ENCODE results near the gene IFNGR1. TPM values are rescaled to one million over a fixed set of nuclear protein-coding genes. Genes with fewer than 3 reads are reported as not detected.

IFNGR1 gene
- total RNA-seq, 1 donor from 2014 or later, result 103 TPM

DNA sequence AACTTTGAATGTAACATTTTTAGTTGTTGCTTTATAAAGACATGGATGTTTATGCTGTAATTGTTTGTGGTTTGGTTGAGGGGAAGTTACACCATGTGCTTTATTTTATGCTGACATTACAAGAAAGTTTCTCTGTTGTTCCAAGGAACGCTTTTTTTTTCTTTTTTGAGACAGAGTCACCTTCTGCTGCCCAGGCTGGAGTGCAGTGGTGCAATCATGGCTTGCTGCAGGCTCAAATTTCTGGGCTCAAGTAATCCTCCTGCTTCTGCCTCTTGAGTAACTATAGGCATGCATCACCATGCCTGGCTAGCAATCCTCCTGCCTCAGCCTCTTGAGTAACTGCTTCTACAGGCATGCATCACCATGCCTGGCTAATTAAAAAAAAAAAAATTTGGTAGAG, 21.0 kb upstream of the IFNGR1 start:
- peak; percentile 81 for DNase-seq (ENCODE audit: missing footprints)
- peak; percentile 81 for ATAC-seq
- intact Hi-C loops (cut with DNase I), result no loop called here

GRCh38 chr6:137237413-137238170, 18.4 kb upstream of the IFNGR1 start:
- intact Hi-C loops (cut with DNase I), result no loop called here
- ATAC-seq, result no peak
- no peak for DNase-seq (ENCODE audit: missing footprints)

- intact Hi-C loops (cut with DNase I), result no loop called here
- DNase-seq (ENCODE audit: missing footprints), result no peak
- ATAC-seq, result no peak
These were observed 17.6 kb upstream of the IFNGR1 start for GRCh38 chr6:137236581-137237355.

DNA sequence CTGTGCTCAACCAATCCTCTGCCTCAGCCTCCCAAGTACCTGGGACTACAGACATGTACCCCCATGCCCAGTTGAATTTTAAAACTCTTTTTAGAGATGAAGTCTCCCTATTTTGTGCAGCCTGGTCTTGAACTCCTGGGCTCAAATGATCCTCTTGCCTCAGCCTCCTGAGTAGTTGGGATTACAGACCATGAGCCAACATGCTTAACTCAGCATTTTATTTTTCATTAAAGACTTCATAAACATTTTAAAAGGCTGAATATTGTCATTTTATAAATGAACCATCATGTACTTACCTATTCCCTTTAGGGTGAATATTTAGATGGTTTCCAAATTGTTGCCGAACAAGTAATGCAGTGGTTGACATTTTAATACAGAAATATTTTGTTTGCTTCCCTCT, 16.5 kb upstream of the IFNGR1 start:
- ATAC-seq (no peak), DNase-seq (ENCODE audit: missing footprints) (no peak)
- intact Hi-C loops (cut with DNase I), result no loop called here

DNA sequence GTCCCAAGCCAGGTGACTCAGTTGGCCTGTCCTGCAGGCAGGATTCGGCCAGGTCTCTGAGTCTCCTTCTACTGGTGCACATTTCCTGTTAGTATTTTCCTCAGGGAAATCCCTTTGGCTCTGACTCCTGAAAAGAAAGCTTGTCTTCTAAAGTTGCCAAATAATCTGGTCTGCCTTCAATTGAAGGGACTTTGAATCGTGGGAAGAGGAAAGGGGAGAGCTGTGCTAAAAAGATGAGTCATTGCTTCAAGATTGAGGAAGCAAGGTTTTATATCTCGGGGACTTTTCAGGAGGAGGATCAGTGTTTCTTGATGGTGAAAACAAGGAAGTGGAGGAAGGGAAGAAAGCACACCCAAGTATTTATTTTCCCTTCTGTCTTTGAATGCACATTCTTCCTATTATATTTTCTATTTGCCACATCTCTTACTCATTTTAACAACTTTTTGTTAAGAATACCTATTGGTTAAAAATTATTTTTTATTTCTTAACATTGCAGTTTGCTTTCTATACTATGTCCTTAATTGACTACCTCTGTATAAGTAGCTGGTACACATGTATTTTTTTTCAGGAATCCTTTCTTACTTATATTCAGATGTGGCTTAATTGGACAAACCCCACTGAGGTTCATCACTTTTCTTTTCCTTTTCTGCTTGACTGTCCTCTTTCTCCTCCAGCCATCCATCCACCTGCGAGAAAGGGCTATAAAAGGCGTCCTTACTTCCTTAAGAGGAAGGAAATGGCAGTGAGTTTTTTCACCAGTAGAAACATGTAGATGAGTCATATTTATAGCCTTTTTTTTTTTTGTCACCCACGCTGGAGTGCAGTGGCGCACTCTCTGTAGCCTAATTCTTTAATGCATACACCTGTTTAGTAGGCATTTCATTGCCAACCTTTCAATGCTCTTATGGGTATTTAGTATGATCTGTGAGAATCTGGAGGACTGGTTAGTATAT, 15.0 kb upstream of the IFNGR1 start:
- no peak for DNase-seq (ENCODE audit: missing footprints)
- peak; percentile 74 for ATAC-seq
- intact Hi-C loops (cut with DNase I), result no loop called here

DNA sequence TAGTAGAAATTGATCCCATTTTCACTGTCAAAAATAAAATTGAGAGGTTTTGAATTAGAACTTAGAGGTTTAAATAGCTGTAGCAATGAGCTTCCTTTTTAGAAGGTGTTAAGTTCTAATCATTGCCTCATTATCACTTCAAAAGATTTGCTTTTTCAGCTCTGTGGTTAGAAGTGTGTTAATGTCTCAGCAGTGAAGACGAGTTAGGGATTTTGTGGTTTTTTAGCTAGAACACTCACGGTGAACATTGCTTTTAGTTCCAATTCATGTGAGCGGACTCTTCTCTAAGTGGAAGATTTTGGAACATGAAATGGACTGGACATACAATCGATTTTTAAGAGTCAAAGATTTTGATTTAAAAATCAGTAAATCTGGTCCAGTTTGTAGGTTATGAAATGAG, 12.7 kb upstream of the IFNGR1 start:
- ATAC-seq, result no peak
- intact Hi-C loops (cut with DNase I), result no loop called here
- DNase-seq (ENCODE audit: missing footprints), result no peak

DNA sequence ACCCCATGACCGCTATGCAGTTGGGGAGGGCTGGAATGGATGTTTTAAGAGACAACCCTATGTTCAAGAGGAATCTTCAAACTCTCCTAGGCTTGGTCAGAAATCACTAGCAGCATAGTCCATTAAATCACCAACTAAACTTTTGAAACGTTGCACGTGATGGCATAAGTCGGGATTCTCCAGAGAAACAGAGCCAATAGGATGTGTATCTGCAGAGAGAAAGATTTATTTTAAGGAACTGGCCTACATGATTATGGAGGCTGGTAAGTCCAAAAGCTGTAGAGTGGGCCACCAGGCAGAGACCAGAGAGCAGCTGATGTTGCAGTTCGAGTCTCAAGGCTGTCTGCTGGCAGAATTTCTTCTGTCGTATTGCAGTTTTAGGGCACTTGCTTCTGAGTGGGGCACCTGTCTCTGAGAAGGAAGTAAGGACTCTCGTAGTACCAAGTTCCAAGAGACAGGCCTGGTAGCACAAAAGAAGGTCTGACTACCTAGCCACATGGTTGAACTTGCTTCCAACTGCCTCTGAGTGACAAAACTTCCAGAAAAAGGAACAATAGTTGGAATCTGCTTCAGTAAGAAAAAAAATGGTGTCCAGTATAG, 11.9 kb upstream of the IFNGR1 start:
- intact Hi-C loops (cut with DNase I), result no loop called here
- no peak for ATAC-seq
- DNase-seq (ENCODE audit: missing footprints), result no peak

DNA sequence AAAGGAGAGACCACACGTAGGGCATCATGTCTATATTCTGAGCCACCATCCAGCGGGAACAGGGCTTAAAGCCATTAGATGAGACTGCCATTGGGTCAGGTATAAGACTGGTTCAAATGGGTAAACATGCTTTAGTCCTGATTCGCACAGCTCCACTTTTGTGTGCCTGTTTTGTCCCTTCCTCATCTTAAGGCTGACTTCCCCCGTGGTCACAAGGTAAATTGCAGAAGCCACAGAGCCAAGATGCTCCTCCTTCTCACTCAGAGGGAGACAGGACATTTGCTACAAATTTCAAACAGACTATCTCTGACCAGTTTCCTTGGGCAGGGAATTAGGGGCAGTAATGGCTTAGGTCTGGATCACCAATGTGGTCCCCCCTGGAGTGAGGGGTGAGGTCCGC, 11.4 kb upstream of the IFNGR1 start:
- intact Hi-C loops (cut with DNase I), result no loop called here
- ATAC-seq (no peak), DNase-seq (ENCODE audit: missing footprints) (no peak)

DNA sequence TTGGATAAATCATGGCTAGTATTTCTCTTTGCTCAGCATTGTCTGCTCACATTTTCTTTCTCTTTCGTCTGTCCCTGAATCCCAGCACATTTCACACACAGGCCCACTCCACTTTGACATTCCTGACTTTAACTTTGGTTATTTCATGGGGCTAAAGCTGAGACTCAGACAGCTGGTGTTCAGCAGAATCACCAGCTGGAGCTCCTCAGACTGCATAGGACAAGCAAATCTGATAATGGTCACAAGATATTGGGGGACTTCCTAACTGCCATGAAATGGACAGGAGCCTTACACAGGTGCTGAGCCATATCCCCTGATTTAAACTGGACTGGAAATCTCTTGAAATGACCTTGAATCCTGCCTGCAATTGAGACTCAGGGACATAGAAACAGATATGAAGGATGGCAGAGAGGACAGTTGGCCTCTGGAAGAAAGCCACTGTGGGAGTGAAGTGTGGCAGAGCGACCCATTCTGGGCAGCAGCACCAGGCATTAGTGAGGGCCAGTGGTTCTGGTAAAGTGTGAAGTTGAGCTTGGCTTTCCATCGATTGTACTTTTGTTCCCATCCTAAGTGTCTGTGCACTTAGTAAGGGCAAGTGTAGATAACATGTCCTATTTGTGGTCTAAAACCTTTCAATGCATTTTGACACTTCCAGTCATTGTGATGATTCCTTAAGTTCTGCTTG, 10.0 kb upstream of the IFNGR1 start:
- ATAC-seq (peak; percentile 68), DNase-seq (ENCODE audit: missing footprints) (no peak)
- intact Hi-C loops (cut with DNase I), result no loop called here

GRCh38 chr6:137227871-137228302, 8.7 kb upstream of the IFNGR1 start:
- intact Hi-C loops (cut with DNase I), result no loop called here
- DNase-seq (ENCODE audit: missing footprints), result no peak
- no peak for ATAC-seq

DNA sequence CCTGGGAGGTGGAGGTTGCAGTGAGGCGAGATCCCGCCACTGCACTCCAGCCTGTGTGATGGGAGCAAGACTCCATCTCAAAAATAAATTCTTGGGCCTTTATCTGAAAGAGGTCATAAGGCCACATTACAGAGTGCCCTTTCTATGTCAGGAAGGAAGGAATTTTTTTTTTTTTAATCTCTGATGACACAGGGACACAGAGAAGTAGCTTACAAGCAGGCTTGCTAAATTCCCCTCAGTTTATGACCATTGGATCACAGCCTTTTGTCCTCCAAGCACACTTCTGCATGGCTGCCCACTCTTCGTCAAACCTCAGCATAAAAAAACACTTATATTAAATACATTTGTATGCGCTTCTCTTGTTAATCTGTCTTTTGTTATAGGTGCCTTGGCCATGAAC, 7.5 kb upstream of the IFNGR1 start:
- no peak for DNase-seq (ENCODE audit: missing footprints)
- ATAC-seq, result no peak
- intact Hi-C loops (cut with DNase I), result no loop called here

- ATAC-seq (peak; percentile 26), DNase-seq (ENCODE audit: missing footprints) (no peak)
- intact Hi-C loops (cut with DNase I), result no loop called here
These were observed 5.6 kb upstream of the IFNGR1 start for GRCh38 chr6:137224799-137225198.

- DNase-seq (ENCODE audit: missing footprints) (no peak), ATAC-seq (no peak)
- intact Hi-C loops (cut with DNase I), result no loop called here
These were observed 4.4 kb upstream of the IFNGR1 start for GRCh38 chr6:137223370-137224131.

DNA sequence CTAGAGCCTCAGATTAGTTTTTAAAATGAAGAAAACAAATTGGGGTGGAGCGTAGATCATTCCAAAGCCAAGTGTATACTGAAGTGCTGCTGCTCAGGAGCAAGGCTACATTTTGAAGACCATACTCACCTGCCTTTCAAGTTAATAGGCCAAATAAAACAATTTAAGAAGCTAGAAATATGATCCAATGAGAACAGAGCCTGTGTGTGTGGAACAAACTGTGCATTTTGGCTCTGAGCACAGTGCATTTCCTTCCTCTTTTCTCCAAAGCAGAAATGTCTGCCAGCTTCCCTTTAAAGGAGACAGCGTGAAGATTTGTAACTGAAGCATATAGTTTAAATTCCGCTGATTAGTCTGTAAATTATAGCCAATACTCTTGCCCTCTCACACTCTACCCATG, 3.2 kb upstream of the IFNGR1 start:
- intact Hi-C loops (cut with DNase I), result no loop called here
- ATAC-seq, result no peak

GRCh38 chr6:137219664-137220252, 573 bp upstream of the IFNGR1 start:
- DNase-seq (ENCODE audit: missing footprints), result no peak
- intact Hi-C loops (cut with DNase I), result loop anchor here (5.0 kb wide), 1 partner anchor 43 kb away; no protein-coding TSS in a partner anchor
- ATAC-seq, result no peak

More for the DNA sequence above, 3.2 kb upstream of the IFNGR1 start:
- no peak for DNase-seq (ENCODE audit: missing footprints)

GRCh38 chr6:137218473-137218916, 690 bp downstream of the IFNGR1 start:
- no peak for DNase-seq (ENCODE audit: missing footprints)
- peak; percentile 47 for ATAC-seq
- intact Hi-C loops (cut with DNase I), result loop anchor here (5.0 kb wide), 1 partner anchor 44 kb away; no protein-coding TSS in a partner anchor
